CD4-positive, alpha-beta T cell treated with Interleukin-17A for 4 hours (primary cell): ENCODE results near the gene MEGF6.

ENCODE experiments used
- DNase-seq: peaks from one replicate; pipeline ENCODE4 v3.0.0-alpha.2; 2020; ENCODE audit warnings: mixed read lengths

The MEGF6 gene

GRCh38 chr1:3550511-3551289, 60.6 kb downstream of the MEGF6 start:
- DNase-seq = no peak

- no peak for DNase-seq
These were observed 62.4 kb downstream of the MEGF6 start for GRCh38 chr1:3548895-3549294.

- no peak for DNase-seq
These were observed 63.0 kb downstream of the MEGF6 start for GRCh38 chr1:3548156-3548893.

GRCh38 chr1:3547055-3548005, 64.0 kb downstream of the MEGF6 start:
- DNase-seq = no peak

- DNase-seq = no peak
These were observed 65.3 kb downstream of the MEGF6 start for GRCh38 chr1:3546048-3546384.

GRCh38 chr1:3545363-3546047, 65.8 kb downstream of the MEGF6 start:
- no peak for DNase-seq

GRCh38 chr1:3544040-3544977, 67.0 kb downstream of the MEGF6 start:
- no peak for DNase-seq

- DNase-seq = no peak
These were observed 68.0 kb downstream of the MEGF6 start for GRCh38 chr1:3543076-3544039.

GRCh38 chr1:3542676-3543075, 68.6 kb downstream of the MEGF6 start:
- DNase-seq = no peak

GRCh38 chr1:3541936-3542335, 69.4 kb downstream of the MEGF6 start:
- DNase-seq = no peak

- no peak for DNase-seq
These were observed 69.8 kb downstream of the MEGF6 start for GRCh38 chr1:3541465-3541864.

- DNase-seq = no peak
These were observed 70.4 kb downstream of the MEGF6 start for GRCh38 chr1:3540876-3541275.

GRCh38 chr1:3539707-3540425, 71.4 kb downstream of the MEGF6 start:
- DNase-seq = no peak

- DNase-seq = no peak
These were observed 73.9 kb downstream of the MEGF6 start for GRCh38 chr1:3537359-3537758.

- DNase-seq = no peak
These were observed 74.7 kb downstream of the MEGF6 start for GRCh38 chr1:3536420-3537195.

GRCh38 chr1:3535732-3536131, 75.6 kb downstream of the MEGF6 start:
- DNase-seq = no peak

GRCh38 chr1:3534803-3535637, 76.3 kb downstream of the MEGF6 start:
- no peak for DNase-seq
